IMR-90 (cell line): ENCODE data around the gene CAMK2N1.

Experiments used
- CEBPB ChIP-seq: IDR thresholded peaks from 2 replicates; pipeline ENCODE4 v1.6.1; 2012; ENCODE audit warnings: low read depth, low read length, improper control_type of control experiment
- CHD1 ChIP-seq: IDR thresholded peaks from 2 replicates; pipeline ENCODE4 v1.6.1; 2012; ENCODE audit warnings: low read depth, low read length, improper control_type of control experiment
- CTCF ChIP-seq: conservative IDR thresholded peaks from 2 replicates; pipeline ENCODE4 v1.5.1; 2012; ENCODE audit warnings: mild to moderate bottlenecking, low read depth, low read length, improper control_type of control experiment
- ELK1 ChIP-seq: fragments of 150-350 bp; IDR thresholded peaks from 2 replicates; pipeline ENCODE4 v1.6.1; 2016; ENCODE audit warnings: low read depth, mild to moderate bottlenecking, low read length, moderate library complexity, borderline replicate concordance
- MAZ ChIP-seq: IDR thresholded peaks from 2 replicates; pipeline ENCODE4 v1.6.1; 2012; ENCODE audit warnings: low read depth, mild to moderate bottlenecking, low read length, improper control_type of control experiment, moderate library complexity, borderline replicate concordance
- NFE2L2 ChIP-seq: fragments of 150-350 bp; IDR thresholded peaks from 2 replicates; pipeline ENCODE4 v1.6.1; 2016; ENCODE audit warnings: low read depth, mild to moderate bottlenecking, low read length
- POLR2A ChIP-seq: IDR thresholded peaks from 2 replicates; pipeline ENCODE4 v1.6.1; 2012; ENCODE audit warnings: mild to moderate bottlenecking, low read depth, low read length
- RCOR1 ChIP-seq: IDR thresholded peaks from 2 replicates; pipeline ENCODE4 v1.6.1; 2012; ENCODE audit warnings: mild to moderate bottlenecking, low read length, improper control_type of control experiment; ENCODE audit not compliant: insufficient replicate concordance
- RFX5 ChIP-seq: IDR thresholded peaks from 2 replicates; pipeline ENCODE4 v1.8.0; 2012; ENCODE audit warnings: low read depth, mild to moderate bottlenecking, low read length, moderate library complexity
- SMC3 ChIP-seq: fragments of 150-350 bp; IDR thresholded peaks from 2 replicates; pipeline ENCODE4 v1.6.1; 2016; ENCODE audit warnings: low read depth, mild to moderate bottlenecking, antibody characterized with exemption, low read length, moderate library complexity

GRCh38 chr1:20526267-20526666 is 40.3 kb upstream of the CAMK2N1 start:
- TF ChIP-seq MAZ (no peak), CEBPB (no peak), CTCF (no peak), SMC3 (no peak), POLR2A (no peak), ELK1 (no peak), NFE2L2 (no peak), RCOR1 (no peak), CHD1 (no peak), RFX5 (no peak)
